ENCODE measurements around the gene SLC7A14. TPM values are rescaled to one million over a fixed set of nuclear protein-coding genes. Genes with fewer than 3 reads are reported as not detected.

The SLC7A14 gene
- total RNA-seq, 1 experiment from 2014 or later: not detected

DNA sequence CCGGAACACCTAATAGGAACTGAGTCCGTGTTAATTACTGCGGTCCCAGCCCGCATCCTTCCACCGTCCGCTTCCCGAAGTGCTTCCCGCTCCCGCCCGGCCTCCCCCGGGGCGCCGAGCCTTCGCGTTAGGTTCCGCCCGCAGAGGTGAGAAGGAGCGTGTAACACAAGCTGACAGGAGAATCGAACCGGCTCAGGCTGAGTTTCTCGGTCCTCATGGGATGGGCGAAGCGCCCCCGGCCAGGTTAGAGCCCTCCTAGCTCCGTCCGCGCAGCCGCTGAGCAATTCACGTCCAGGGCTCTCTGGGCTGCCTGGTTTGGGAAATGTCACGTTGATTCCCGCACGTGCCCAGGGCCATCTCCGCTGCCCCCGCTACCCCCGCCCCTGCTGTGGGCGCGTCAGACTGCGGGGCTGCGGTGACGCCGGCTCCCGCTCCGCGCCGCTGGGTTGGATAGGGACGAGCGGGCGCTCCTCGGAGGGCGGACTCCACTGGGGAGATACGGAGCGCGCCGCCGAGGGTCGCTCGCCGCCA is 166.3 kb downstream of the SLC7A14 start:
- H3K9ac ChIP-seq (ENCODE audit: low read length): no peak overlapping the region
- H3K9me2 ChIP-seq (replicated peaks; ENCODE audit: insufficient read depth, low read length): no peaks in the 10 kb centered on the region
- H3K36me3 ChIP-seq (ENCODE audit: insufficient read depth, low read length): no peaks in the 10 kb centered on the region
- DNase-seq: no peak
- H3K27ac ChIP-seq (ENCODE audit: low read length): no peak overlapping the region
- no peak overlapping the region for H3K4me2 ChIP-seq (ENCODE audit: low read depth, low read length, poor library complexity, severe bottlenecking)
- H3K4me1 ChIP-seq (ENCODE audit: low read length): no peaks in the 10 kb centered on the region
- H4K20me1 ChIP-seq (ENCODE audit: insufficient read depth, low read depth, low read length): no peaks in the 10 kb centered on the region
- H3K4me3 ChIP-seq (ENCODE audit: low read length): no peak overlapping the region
- H3K79me2 ChIP-seq (ENCODE audit: low read length): no peaks in the 10 kb centered on the region
- H3K27me3 ChIP-seq (ENCODE audit: low read length): no peaks in the 10 kb centered on the region
- no peaks in the 10 kb centered on the region for H3K9me3 ChIP-seq (ENCODE audit: low read length)
- no peak overlapping the region for H2AFZ ChIP-seq (ENCODE audit: low read length)

DNA sequence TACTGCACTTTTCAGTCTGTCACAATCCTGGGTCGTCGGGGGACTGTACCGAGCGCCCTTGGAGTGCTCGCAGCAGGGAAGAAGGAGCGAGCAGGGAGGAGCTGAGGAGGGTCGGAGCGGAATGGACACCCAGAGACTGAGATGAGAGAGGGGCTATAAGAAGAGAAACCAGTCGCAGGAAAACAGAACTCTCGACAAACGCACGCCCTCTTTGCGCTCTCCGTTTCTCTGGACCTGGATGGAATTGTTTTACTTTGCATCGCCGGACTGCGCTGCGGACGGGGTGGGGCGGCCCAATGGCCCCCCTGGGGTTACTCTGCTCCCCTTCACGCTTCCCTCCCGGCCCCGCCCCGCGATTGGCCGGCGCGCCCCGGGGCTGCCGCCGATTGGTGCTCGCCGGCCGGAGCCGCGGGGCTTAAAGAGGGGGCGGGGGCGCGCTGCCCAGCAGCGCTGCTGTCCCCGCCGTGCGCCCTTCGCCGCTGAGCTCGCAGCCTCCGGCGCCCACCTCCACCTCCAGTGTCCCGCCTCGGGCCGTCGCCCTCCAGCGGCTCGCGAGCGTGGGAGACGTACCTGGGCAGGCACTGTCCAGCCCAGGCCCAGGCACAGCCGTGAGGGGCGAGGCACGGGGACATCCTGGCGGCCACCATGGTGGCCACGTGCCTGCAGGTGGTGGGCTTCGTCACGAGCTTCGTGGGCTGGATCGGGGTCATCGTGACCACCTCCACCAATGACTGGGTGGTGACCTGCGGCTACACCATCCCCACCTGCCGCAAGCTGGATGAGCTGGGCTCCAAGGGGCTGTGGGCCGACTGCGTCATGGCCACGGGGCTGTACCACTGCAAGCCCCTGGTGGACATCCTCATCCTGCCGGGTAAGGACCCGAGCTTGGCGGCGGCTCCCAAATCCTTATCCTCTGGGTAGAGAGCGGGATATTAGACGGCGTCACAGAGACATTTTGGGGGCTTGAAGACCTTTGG is 167.2 kb downstream of the SLC7A14 start, which contains the start of gene CLDN11:
Gene CLDN11 (plus strand): TSS at position 447 of the 977 bp plus-strand sequence. CDS start 199 bp downstream, at position 646.
- H2AFZ ChIP-seq (ENCODE audit: low read length): no peak within 1 kb of the TSS
- DNase-seq: no peak
- H3K36me3 ChIP-seq (ENCODE audit: insufficient read depth, low read length): no peaks in the 10 kb centered on the region
- no peaks in the 10 kb centered on the region for H3K79me2 ChIP-seq (ENCODE audit: low read length)
- no peak within 1 kb of the TSS for H3K9ac ChIP-seq (ENCODE audit: low read length)
- no peaks in the 10 kb centered on the region for H3K9me2 ChIP-seq (replicated peaks; ENCODE audit: insufficient read depth, low read length)
- no peaks in the 10 kb centered on the region for H4K20me1 ChIP-seq (ENCODE audit: insufficient read depth, low read depth, low read length)
- H3K4me2 ChIP-seq (ENCODE audit: low read depth, low read length, poor library complexity, severe bottlenecking): no peak within 1 kb of the TSS
- H3K4me1 ChIP-seq (ENCODE audit: low read length): no peaks in the 10 kb centered on the region
- no peaks in the 10 kb centered on the region for H3K9me3 ChIP-seq (ENCODE audit: low read length)
- H3K27me3 ChIP-seq (ENCODE audit: low read length): no peaks in the 10 kb centered on the region
- H3K4me3 ChIP-seq (ENCODE audit: low read length): no peak within 1 kb of the TSS
- H3K27ac ChIP-seq (ENCODE audit: low read length): no peak within 1 kb of the TSS

DNA sequence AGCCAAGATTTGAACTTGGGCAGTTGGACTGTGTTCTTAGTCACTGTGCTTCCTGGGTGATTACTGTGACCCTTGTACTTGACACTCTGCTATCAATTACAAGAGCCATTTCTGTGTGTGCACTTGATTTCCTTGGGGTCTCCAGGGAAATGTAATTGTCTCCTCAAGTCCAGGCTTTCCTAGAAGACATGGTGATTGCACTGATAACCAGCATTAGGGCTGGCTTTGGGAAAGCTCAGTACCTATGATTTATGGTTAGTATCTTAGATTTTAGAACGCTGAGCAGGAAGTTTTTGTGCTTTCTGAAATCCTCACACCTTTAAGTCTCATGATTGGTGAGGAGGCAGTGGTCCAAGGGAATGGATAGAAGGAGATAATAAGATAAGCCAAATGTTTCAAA is 168.8 kb downstream of the SLC7A14 start:
- Histone ChIP-seq H4K20me1 (ENCODE audit: insufficient read depth, low read depth, low read length) (no peaks in the 10 kb centered on the region), H3K79me2 (ENCODE audit: low read length) (no peaks in the 10 kb centered on the region), H3K4me3 (ENCODE audit: low read length) (no peak overlapping the region), H3K9ac (ENCODE audit: low read length) (no peak overlapping the region), H2AFZ (ENCODE audit: low read length) (no peak overlapping the region), H3K9me3 (ENCODE audit: low read length) (no peaks in the 10 kb centered on the region), H3K9me2 (replicated peaks; ENCODE audit: insufficient read depth, low read length) (no peaks in the 10 kb centered on the region), H3K4me2 (ENCODE audit: low read depth, low read length, poor library complexity, severe bottlenecking) (no peak overlapping the region), H3K27me3 (ENCODE audit: low read length) (no peaks in the 10 kb centered on the region), H3K4me1 (ENCODE audit: low read length) (no peaks in the 10 kb centered on the region), H3K27ac (ENCODE audit: low read length) (no peak overlapping the region), H3K36me3 (ENCODE audit: insufficient read depth, low read length) (no peaks in the 10 kb centered on the region)
- DNase-seq: no peak

DNA sequence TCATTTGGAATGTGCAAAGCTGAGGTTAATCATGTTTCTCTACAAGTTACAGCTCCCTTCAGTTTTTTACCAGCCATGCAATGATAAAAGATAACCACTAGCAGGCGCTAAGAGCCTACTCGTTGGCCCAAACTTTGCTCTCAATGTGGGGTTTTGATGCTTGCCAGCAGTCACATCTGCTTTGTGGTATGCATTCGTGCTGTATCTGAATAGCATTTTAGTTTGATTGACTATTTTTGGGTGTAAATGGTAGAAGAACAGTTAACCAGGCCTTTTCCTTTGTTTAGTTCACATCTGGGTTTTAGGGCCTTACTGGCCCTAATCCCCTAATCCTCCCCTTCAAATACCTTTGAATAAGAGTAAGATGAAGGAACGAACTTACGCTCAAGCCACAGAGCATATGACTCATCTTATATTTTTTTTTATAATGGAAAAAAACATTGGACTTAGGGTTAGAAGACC is 171.6 kb downstream of the SLC7A14 start:
- Histone ChIP-seq H3K9me2 (replicated peaks; ENCODE audit: insufficient read depth, low read length) (no peaks in the 10 kb centered on the region), H3K27me3 (ENCODE audit: low read length) (no peaks in the 10 kb centered on the region), H3K79me2 (ENCODE audit: low read length) (no peaks in the 10 kb centered on the region), H3K4me3 (ENCODE audit: low read length) (no peak overlapping the region), H3K36me3 (ENCODE audit: insufficient read depth, low read length) (no peaks in the 10 kb centered on the region), H3K4me2 (ENCODE audit: low read depth, low read length, poor library complexity, severe bottlenecking) (no peak overlapping the region), H3K9ac (ENCODE audit: low read length) (no peak overlapping the region), H3K27ac (ENCODE audit: low read length) (no peak overlapping the region), H3K9me3 (ENCODE audit: low read length) (no peaks in the 10 kb centered on the region), H3K4me1 (ENCODE audit: low read length) (no peaks in the 10 kb centered on the region), H4K20me1 (ENCODE audit: insufficient read depth, low read depth, low read length) (no peaks in the 10 kb centered on the region), H2AFZ (ENCODE audit: low read length) (no peak overlapping the region)
- DNase-seq: peak; percentile 83

DNA sequence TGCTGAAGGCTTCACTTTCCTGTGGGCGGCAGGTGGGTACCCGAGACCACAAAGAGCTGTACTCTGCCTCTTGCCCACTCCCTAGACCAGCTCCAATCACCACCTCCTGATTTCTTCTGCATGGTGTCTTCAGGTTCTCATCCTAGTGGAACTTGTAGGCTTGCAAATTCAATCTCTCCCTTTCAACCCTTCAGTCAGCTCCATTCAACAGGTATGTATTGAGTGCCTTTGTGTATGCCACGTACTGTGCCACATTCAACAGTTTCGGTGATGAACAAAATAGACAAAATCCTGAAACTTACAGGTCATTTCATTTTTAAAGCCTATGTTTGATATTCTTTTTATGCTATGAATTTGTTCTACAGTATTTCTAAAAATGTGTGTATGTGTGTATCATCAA is 172.6 kb downstream of the SLC7A14 start:
- Histone ChIP-seq H3K79me2 (ENCODE audit: low read length) (no peaks in the 10 kb centered on the region), H2AFZ (ENCODE audit: low read length) (no peak overlapping the region)

DNA sequence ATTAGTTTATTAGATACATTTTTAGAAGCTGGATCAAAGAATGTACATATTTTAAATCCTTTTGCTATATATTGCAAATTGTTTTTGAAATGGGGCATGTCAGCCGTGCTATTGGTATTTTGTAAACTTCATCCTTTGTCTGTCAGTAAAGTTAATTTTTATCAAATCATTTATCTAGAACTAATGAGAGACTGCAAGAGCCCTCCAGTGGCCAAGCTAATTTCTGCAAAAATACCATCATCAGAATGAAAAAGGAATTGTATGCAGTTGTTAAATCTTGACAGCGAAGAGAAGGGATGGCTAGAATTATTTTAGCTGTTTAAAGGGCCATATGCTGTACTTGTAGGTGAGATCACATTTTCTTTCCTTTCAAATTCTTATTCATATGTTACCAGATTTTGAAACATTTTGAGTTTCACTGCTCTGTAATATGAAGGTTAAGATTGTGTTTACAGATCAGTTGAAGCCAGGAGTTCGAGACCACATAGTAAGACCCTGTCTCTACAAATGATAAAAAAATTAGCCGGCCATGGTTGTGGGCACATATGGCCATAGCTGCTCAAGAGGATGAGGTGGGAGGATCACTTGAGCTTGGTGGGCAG is 175.3 kb downstream of the SLC7A14 start:
- Histone ChIP-seq H4K20me1 (ENCODE audit: insufficient read depth, low read depth, low read length) (no peaks in the 10 kb centered on the region), H3K9ac (ENCODE audit: low read length) (no peak overlapping the region), H3K4me3 (ENCODE audit: low read length) (no peak overlapping the region), H3K9me2 (replicated peaks; ENCODE audit: insufficient read depth, low read length) (no peaks in the 10 kb centered on the region), H3K4me1 (ENCODE audit: low read length) (no peaks in the 10 kb centered on the region), H3K79me2 (ENCODE audit: low read length) (no peaks in the 10 kb centered on the region), H3K4me2 (ENCODE audit: low read depth, low read length, poor library complexity, severe bottlenecking) (no peak overlapping the region), H3K36me3 (ENCODE audit: insufficient read depth, low read length) (no peaks in the 10 kb centered on the region), H3K27me3 (ENCODE audit: low read length) (no peaks in the 10 kb centered on the region), H3K27ac (ENCODE audit: low read length) (no peak overlapping the region), H3K9me3 (ENCODE audit: low read length) (no peaks in the 10 kb centered on the region), H2AFZ (ENCODE audit: low read length) (no peak overlapping the region)
- DNase-seq: peak; percentile 68

More for the DNA sequence above, 172.6 kb downstream of the SLC7A14 start:
- no peak overlapping the region for H3K27ac ChIP-seq (ENCODE audit: low read length)
- no peak overlapping the region for H3K4me2 ChIP-seq (ENCODE audit: low read depth, low read length, poor library complexity, severe bottlenecking)
- no peak overlapping the region for H3K4me3 ChIP-seq (ENCODE audit: low read length)
- no peaks in the 10 kb centered on the region for H3K4me1 ChIP-seq (ENCODE audit: low read length)
- peak; percentile 15 for DNase-seq
- H3K36me3 ChIP-seq (ENCODE audit: insufficient read depth, low read length): no peaks in the 10 kb centered on the region
- H3K27me3 ChIP-seq (ENCODE audit: low read length): no peaks in the 10 kb centered on the region
- no peaks in the 10 kb centered on the region for H4K20me1 ChIP-seq (ENCODE audit: insufficient read depth, low read depth, low read length)
- H3K9me2 ChIP-seq (replicated peaks; ENCODE audit: insufficient read depth, low read length): no peaks in the 10 kb centered on the region
- H3K9ac ChIP-seq (ENCODE audit: low read length): no peak overlapping the region
- no peaks in the 10 kb centered on the region for H3K9me3 ChIP-seq (ENCODE audit: low read length)

Other genes with a start within 250 kb of the SLC7A14 start
- gene SKIL, start 228.4 kb downstream of the SLC7A14 start, total RNA-seq (2014; rRNA removed; shearing (Covaris generic); ENCODE audit: low replicate concordance): 43.7 and 49.5 TPM in 2 replicates
- not detected in 2 replicates for gene CLDN11, start 167.2 kb downstream of the SLC7A14 start, total RNA-seq (2014; rRNA removed; shearing (Covaris generic); ENCODE audit: low replicate concordance)

Measured in Karpas-422 (cell line).